Mesenteric fat pad (tissue), 1 donor: ENCODE measurements around the gene NLRP7. TPM values are rescaled to one million over a fixed set of nuclear protein-coding genes. Genes with fewer than 3 reads are reported as not detected.
"Not testable (repeated sequence)": the region's sequence is repeated elsewhere in the genome, so short reads cannot be mapped to it uniquely, and the experiment has no call there.

Experiments used
- DNase-seq: peaks from one replicate; pipeline ENCODE4 v3.0.0-alpha.2; 2020; ENCODE audit warnings: low spot score
- long read RNA-seq: library from polyadenylated mRNA; unstranded; transcript quantifications from one replicate; pipeline ENCODE4 v2.0.0, GENCODE V29; 2020
- total RNA-seq: library from RNA; stranded (reverse); fragmentation: NEBNext Ultra II Directional; extraction: Animal tissue kit (Norgen Biotek cat#: 25700); gene quantifications from one replicate; pipeline ENCODE4 v1.2.1, GENCODE V29; 2021
- donor health status: DM: yes; HTN: yes; CAD: no.

Gene NLRP7
- total RNA-seq: not detected
- long read RNA-seq: 0 reads

DNA sequence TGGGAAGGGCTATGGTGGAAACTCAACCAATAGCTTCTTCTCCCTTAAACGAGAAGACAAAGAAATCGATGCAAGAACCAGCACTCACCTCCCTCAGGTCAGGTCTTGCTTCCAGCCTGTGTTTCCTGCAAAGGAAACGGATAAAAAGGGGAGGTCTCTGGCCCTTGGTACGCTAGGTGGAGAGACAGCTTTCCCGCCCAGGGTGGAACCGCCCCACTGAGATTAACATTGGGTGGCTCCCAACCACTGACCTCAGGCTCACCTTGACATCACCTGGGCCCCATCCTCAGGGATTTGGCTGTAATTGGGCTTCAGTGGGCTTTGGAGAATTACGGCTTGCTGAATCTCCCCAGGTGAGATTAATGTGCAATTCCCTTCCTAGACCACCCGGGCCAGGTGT is at the start of gene NLRP7:
Gene NLRP7, minus strand, starts transcription at position 150 of the 400 bp plus-strand sequence.
- DNase-seq: no peak

DNA sequence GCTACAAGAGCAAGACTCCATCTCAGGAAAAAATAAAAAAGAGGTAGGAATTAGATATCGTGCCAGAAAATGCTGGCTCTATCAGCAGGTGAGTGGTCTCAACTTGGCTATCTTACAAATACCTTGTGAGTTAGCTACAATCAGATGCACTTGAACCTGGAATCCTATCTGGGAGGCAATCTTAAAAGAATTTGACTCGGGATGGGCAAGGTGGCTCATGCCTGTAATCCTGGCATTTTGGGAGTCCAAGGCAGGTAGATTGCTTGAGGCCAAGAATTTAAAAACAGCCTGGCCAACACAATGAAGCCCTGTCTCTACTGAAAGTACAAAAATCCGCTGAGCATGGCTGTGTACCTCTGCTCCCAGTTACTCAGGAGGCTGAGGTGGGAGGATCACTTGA is 48.2 kb upstream of the NLRP7 start:
- no peak for DNase-seq

DNA sequence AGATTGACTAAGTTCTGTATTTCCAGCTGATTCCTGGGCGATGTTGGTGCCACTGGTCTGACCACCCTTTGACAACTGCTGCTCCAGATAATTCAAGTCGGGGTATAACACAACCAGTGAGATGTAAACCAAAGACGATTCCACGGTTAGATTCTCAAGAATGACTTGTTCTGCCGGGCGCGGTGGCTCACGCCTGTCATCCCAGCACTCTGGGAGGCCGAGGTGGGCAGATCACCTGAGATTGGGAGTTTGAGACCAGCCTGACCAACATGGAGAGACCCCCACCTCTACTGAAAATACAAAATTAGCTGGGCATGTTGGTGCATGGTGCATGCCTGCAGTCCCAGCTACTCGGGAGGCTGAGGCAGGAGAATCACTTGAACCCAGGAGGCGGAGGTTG is 42.2 kb upstream of the NLRP7 start:
- not testable (repeated sequence) for DNase-seq

DNA sequence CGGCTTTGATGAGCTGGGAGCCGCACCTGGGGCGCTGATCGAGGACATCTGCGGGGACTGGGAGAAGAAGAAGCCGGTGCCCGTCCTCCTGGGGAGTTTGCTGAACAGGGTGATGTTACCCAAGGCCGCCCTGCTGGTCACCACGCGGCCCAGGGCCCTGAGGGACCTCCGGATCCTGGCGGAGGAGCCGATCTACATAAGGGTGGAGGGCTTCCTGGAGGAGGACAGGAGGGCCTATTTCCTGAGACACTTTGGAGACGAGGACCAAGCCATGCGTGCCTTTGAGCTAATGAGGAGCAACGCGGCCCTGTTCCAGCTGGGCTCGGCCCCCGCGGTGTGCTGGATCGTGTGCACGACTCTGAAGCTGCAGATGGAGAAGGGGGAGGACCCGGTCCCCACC is 35.2 kb upstream of the NLRP7 start:
- DNase-seq: not testable (repeated sequence)

DNA sequence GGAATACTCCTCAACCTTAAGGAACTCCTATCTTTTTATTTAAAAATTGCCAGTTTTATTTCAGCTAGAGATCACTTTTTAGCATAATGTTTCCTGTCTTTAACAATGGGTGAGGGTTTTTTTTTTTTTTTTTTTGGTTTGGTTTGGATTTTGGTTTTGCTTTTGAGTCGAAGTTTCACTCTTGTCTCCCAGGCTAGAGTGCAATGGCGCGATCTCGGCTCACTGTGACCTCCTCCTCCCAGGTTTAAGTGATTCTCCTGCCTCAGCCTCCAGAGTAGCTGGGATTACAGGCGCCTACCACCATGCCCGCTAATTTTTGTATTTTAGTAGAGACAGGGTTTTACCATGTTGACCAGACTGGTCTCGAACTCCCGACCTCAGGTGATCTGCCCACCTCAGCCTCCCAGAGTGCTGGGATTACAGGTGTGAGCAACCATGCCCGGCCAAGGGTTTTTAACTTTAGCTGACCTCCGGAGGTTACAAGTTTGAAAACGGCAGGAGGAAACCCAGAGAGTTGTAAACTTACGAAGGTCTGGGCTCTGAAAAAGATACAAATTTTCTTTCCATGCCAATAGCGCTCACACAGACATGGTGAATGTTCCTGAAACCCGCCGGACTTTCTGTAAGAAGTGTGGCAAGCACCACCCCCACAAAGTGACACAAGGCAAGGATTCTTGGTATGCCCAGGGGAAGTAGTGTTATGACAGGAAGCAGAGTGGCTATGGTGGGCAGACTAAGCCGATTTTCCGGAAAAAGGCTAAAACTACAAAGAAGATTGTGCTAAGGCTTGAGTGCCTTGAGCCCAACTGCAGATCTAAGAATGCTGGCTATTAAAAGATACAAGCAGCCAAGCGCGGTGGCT is 26.1 kb upstream of the NLRP7 start:
- not testable (repeated sequence) for DNase-seq

DNA sequence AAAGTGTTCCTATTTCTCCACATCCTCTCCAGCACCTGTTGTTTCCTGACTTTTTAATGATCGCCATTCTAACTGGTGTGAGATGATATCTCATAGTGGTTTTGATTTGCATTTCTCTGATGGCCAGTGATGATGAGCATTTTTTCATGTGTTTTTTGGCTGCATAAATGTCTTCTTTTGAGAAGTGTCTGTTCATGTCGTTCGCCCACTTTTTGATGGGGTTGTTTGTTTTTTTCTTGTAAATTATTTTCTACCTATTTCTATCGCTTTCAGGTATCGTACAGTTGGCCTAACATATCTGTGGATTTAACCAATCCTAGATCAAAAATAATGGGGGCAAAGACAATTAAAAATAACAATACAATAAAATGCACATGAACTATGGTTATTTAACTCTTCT is 24.1 kb upstream of the NLRP7 start:
- not testable (repeated sequence) for DNase-seq

DNA sequence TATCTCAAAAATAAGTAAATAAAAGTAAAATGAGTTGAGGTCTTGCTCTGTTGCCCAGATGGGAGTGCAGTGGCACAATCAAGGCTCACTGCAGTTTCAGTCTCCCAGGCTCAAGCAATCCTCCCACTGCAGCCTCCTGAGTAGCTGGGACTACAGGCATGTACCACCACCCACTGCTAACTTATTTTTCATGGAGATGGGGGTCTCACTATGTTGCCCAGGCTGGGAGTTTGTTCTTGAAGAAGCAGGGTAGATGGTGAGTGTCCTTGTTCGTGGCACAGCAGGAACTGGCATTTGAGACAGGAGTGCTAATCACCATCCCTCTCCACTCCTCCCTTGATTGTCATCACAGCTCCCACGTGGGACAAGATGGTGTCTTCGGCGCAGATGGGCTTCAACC is 22.3 kb upstream of the NLRP7 start:
- no peak for DNase-seq

DNA sequence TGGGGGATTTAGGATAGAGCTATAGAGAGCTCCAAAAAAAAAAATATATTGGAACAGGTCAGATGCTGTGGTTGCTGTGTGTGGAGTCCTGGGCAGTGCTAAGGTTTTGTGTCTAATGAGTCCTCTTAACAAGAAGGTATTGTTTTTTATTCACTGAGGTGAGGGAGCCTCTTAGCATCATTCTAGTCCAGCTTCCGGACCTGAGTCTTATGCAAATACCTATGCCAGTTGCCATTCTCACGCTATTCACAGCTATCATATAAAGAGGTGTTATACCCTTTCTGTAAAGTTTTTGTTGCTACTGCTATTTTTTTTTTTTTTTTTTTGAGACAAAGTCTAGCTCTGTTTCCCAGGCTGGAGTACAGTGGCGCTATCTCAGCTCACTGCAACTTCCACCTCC is 20.3 kb upstream of the NLRP7 start:
- no peak for DNase-seq

DNA sequence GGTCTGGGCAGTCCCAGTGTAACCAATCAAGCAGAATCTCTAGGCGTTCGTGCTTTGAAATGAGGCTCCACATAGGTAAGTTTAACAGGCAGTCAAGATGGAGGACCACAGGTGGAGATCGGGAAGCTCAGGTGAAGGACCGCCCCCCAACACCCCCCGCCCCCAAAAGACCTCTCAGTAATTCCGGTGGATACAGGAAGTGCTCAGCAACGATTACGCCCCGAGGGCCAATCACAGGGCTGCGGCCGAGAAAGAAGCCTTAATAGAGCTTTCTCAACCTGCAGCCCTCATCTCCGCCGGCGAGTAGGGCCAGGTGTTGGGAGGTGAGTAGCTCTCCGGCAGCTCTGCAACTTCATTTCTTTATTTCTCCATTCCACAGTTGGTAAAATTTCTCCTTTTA is 17.7 kb upstream of the NLRP7 start:
- DNase-seq: not testable (repeated sequence)

DNA sequence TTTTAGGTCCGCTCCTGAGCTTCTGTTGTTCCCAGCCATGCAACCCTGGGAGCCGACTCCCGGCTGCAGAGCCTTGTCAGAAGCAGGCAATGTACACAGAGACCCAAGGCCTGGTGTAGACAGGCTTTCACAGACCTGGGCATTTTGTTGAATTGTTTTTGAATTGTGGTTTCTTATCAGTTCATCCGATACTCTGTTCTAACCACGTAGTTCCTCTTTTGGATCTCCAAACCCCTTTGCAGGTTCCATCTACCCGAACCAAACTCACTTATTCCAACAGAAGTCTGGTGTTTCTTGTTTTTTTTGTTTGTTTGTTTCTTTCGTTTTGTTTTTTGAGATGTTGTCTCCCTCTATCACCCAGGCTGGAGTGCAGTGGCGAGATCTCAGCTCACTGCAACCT is 12.5 kb upstream of the NLRP7 start:
- no peak for DNase-seq

DNA sequence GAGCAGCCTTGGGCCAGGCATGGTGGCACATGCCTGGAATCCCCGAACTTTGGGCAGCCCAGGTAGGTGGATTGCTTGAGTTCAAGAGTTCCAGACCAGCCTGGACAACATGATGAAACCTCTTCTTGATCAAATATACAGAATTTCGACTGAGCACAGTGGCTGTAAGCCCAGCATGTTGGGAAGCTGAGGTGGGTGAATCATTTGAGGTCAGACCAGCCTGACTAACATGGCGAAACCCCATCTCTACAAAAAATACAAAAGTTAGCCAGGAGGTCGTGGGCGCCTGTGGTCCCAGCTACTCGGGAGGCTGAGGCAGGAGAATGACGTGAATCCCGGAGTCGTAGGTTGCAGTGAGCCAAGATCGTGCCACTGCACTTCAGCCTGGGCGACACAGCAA is 8.0 kb upstream of the NLRP7 start:
- no peak for DNase-seq

DNA sequence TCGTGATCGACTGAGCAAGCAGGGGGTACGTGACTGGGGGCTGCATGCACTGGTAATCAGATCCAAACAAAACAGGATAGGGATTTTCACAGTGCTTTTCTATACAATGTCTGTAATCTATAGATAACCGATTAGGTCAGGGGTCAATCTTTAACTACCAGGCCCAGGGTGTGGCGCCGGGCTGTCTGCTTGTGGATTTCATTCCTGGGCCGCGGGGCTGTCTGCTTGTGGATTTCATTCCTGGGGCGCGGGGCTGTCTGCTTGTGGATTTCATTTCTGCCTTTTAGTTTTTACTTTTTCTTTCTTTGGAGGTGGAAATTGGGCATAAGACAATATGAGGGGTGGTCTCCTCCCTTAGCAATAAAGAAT is 6.0 kb upstream of the NLRP7 start:
- DNase-seq: not testable (repeated sequence)

DNA sequence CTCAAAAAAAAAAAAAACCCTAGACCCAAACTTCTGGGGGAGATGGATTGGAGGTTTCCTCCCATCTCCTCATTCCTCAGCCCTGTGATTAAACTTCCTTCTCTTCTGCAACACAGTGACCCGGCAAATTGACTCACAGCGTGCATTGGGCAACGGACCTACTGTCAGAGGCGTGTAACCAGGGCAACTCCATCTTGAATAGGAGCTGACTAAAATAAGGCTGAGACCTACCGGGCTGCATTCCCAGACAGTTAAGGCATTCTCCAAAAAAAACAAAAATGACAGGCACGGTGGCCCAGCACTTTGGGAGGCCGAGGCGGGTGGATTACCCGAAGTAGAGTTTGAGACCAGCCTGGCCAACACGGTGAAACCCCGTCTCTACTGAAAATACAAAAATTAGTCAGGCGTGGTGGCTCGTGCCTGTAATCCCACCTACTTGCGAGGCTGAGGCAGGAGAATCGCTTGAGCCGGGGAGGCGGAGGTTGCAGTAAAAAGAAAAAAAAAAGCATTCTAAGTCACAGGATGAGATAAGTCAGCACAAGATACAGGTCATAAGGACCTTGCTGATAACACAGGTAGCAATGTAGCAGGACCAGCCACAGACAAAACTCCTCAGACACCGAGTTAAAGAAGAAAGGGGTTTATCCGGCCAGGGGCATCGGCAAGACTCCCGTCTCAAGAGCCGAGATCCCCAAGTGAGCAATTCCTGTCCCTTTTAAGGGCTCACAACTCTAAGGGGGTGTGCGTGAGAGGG is 5.4 kb upstream of the NLRP7 start:
- no peak for DNase-seq

DNA sequence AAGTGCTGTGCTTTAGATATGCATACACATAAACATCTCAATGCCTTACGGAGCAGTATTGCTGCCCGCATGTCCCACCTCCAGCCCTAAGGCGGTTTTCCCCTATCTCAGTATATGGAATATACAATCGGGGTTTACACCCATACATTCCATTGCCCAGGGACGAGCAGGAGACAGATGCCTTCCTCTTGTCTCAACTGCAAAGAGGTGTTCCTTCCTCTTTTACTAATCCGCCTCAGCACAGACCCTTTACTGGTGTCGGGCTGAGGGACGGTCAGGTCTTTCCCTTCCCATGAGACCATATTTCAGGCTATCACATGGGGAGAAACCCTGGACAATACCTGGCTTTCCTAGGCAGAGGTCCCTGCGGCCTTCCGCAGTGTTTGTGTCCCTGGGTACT is 3.2 kb upstream of the NLRP7 start:
- not testable (repeated sequence) for DNase-seq

DNA sequence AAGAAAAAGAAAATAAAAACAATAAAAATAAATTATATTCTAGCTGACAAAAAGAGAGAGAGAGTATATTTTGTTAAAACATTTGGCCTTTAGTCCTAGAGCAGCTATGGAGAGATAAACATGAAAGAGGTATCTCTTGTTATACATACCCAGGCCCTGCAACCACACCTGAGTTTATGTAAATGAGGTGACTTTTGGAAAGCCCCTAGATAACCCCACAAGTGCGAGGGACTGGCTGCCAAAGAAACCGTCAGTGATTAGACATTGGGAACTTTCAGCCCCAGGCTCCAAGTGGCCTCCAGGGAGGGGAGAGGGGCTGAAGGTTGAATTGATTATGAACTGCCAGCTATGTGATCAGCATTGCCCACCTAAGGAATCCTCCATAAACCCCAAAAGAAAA is 2.1 kb upstream of the NLRP7 start:
- DNase-seq: no peak

DNA sequence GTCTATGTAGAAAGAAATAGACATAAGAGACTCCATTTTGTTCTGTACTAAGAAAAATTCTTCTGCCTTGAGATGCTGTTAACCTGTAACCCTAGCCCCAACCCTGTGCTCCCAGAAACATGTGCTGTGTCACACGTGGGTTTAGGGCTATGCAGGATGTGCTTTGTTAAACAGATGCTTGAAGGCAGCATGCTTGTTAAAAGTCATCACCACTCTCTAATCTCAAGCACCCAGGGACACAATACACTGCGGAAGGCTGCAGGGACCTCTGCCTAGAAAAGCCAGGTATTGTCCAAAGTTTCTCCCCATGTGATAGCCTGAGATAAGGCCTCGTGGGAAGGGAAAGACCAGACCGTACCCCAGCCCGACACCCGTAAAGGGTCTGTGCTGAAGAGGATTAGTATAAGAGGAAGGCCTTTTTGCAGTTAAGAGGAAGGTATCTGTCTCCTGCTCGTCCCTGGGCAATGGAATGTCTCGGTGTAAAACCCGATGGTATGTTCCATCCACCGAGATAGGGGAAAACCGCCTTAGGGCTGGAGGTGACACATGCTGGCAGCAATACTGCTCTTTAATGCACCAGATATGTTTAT is 3.5 kb downstream of the NLRP7 start:
- DNase-seq: not testable (repeated sequence)

DNA sequence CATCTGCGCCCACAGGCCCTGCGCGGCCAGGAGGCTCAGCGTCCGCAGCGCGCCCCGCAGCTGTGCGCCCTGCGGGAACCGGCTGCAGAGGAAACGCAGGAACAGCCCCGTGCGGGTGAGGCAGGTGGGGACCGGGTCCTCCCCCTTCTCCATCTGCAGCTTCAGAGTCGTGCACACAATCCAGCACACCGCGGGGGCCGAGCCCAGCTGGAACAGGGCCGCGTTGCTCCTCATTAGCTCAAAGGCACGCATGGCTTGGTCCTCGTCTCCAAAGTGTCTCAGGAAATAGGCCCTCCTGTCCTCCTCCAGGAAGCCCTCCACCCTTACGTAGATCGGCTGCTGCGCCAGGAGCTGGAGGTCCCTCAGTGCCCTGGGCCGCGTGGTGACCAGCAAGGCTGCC is 7.8 kb downstream of the NLRP7 start:
- not testable (repeated sequence) for DNase-seq

DNA sequence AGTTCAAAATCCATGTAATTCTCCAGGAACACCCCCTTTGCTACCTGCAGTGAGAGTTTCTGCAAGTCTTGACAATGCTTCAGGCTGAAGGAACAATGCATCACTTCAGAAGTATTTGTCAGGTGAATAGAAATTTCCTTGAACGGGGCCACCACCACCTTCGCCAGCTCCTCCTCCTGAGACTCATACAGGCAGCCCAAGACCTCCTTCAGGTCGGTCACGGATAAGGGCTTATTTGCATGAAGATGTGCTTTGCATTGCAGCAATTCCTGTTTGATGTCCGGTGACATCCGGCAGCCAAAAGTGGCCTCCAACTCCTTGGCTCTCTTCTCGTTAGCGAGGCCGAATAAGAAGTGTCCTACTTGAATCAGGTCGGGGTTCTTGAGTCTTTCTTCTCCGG is 8.4 kb downstream of the NLRP7 start:
- no peak for DNase-seq

DNA sequence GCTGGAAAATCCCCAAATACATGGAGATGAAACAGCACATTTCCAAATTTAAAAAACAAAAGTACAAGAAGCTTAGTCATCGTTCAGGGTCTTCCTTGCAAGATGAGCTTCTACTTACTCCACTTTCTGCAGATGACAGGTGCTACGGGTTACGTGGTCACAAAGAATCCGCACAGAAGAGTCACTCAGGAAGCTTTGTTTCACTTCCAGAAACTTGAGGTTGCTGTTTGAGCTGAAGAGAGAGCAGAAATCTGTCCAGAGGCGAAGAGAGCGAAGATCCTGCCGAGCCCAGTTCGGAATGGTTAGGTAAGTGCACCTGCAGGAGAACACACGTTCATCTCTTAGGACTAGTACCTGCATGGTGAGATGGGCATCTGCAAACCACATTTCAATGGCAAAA is 9.4 kb downstream of the NLRP7 start:
- no peak for DNase-seq

DNA sequence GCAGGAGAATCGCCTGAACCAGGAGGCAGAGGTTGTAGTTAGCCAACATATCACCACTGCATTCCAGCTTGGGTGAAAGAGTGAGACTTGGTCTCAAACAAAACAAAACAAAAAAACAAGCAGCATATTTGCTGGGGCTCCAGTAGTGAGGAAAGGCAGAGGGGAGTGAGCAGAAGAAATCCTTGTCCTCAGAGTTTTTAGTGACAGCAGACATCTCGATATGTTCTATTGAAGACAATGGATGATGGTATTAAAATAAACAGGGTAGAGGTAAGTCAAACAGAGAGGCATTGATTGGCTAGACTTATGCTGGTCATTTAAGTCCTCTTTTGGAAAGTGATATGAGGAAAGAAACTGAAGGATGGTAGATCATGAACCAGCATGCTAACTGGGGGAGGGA is 19.0 kb downstream of the NLRP7 start:
- no peak for DNase-seq

DNA sequence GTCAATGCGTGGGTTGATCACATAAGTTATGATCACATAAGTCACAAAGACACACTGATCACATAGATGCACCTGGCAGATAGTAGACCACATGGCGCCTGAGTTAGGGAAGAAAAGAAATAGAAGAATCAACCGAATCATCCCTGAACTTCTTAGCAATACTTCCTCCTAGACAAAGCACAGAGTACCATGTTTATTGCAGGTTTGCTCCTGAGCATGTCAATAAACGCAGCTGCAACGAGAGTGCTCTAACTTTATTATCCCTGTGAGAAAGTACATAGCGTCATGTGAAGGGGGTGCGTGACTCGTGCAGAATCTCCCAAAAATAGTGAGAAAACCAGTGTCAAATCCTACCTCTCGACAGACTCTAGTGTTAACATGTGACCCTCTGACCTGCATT is 24.1 kb downstream of the NLRP7 start:
- no peak for DNase-seq

DNA sequence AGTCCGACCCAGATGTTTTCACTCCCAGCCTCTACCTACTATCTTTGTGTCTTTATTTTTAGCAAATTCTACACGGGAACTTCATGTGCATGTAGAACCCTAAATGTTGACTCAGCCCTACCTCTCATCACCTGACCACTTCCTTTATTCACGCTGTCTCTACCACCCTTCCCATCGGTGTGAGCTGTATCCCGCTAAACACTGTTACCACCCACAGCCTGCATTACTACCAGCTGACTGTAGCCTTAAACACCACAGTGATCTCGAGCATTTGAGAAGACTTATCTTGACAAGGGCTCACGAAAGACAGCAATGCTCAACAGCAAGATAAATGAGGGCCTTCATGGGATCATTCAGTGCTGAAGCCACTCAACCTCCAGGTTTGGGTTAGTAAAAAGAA is 26.2 kb downstream of the NLRP7 start:
- DNase-seq: no peak
